Measurements from ENCODE around the gene RTN4R.

RTN4R gene

DNA sequence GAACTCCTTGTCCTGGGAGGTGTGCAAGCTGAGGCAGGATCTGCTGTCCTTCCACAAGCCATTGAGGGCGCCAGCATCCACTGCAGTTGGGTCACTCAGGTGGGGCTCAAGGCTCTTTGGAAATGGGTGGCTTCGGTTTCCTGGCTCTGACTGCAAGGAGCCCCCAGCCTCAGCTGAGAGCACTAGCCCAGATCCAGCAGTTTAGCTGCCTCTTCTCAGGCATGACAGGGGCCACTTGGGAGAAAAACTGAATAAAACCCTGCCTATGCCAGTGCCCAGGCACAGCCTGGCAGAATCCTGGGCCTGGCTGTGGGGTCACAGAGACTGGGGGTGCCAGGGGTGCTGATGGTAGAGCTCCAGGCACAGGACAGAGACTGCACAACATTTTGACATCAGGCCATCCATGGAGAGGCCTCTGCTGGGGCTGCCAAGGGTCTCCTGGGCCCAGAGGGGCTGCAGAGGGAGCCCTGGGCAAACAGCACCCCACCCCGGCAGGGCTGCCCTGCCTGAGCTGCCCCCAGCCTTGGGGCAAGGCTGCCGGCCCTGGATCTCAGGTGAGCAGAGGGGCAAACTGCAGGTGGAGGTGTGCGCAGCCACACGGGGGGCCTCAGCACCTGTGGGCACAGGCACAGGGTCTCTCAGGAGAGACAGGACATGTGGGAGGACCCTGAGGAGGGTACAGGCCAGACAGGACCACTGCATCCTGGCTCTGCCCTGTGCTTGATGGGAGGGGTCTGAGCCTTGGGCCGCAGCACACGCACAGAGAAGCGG lies 28.3 kb downstream of the RTN4R start:
- DNase-seq: no peak

DNA sequence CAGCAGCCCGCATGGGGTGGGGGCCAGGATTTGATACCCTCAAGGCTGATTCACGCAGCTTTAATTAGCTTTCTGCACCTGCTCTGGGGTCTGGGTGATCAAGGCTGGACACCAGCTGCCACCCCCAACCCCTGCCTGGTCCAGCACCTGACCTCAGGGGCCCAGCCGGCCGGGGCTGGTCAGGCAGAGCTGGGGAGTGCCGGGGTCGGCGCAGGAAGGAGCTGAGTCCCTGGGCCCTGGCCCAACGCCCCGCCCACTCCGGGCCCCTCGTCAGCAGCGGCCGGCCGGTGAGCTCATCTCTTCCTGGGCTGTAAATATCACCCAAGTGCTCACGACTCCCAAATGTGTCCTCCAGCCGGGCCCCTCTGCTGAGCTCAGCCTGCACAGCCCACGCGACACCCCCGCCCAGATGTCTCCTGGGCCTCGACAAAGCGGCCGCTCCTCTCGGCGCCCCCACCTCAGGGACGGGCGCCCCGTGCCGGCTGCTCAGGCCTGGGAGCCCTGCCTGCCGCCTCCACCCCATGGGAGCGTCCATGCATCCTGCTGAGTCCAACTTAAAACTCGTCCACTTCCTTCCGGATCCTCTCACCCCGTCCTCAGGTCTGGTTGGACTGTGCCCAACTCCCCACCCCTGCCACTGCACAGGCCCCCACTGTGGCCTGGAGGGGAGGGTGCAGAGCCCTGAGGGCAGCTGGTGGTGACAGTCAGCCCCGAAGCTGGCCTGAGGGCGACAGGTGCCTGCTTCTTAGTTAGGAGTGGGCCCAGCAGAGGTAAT lies 29.0 kb downstream of the RTN4R start:
- no peak for DNase-seq

DNA sequence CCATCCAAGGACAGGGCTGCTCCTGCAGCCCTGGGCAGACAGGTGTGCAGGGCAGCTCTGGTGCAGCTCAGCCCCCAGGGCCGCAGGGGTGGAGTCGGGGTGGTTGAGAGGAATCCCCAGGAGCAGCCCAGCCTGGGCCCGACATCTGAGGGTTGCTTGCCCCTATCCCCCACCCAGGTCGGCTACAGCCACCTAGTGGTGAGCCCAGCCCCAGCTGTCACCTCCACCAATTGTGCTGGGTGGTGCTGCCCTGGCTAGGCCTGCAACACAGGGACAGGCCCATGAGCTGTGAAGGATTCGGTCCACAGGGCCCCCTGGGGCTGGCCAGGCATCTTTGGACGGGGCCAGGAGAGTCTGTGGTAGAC lies 29.6 kb downstream of the RTN4R start:
- no peak for DNase-seq

DNA sequence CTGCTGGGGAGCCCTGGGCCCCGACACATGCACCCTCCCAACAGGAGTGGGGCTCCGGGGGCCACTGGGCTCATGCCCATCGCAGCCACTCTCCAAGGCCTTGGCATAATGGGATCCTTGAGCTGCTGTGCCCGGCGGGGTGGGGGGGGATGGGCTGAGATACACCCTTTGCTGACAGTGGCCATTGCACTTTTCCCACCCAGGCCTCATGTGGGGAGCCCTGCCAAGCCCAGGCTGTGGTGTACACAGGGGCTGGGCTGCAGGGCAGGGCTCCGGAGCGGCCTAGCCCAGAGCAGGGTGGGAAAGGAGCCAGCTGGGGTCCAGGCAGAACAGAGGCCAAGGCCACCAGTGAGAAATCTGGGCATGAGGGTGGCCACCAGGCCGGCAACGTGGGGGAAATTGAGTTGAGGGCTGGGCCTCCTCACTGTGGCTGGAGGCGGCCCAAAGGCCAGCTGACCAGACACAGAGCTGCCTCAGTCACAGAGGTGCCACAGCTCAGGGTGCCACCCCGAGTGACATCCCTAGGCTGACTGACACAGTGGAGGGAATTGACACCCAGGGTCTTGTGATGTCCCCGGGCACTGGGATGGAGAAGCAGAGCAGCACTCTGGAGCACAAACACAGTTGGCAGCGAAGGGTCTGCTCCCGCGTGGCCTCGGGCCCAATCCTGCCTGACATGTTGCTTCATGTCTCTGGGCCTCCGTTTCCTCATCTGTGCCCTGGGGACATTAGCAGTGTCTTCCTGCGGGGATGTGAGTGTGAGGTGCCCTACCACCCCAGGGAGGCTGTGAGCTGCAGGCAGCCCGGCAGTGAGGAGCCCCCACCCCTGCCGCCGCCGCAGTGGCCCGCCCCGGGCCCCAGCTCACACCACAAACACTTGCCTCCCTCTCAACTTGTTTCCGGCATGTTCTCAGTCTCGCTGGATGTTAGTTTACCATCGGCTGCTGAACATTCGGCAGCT lies 30.4 kb downstream of the RTN4R start:
- DNase-seq: no peak

DNA sequence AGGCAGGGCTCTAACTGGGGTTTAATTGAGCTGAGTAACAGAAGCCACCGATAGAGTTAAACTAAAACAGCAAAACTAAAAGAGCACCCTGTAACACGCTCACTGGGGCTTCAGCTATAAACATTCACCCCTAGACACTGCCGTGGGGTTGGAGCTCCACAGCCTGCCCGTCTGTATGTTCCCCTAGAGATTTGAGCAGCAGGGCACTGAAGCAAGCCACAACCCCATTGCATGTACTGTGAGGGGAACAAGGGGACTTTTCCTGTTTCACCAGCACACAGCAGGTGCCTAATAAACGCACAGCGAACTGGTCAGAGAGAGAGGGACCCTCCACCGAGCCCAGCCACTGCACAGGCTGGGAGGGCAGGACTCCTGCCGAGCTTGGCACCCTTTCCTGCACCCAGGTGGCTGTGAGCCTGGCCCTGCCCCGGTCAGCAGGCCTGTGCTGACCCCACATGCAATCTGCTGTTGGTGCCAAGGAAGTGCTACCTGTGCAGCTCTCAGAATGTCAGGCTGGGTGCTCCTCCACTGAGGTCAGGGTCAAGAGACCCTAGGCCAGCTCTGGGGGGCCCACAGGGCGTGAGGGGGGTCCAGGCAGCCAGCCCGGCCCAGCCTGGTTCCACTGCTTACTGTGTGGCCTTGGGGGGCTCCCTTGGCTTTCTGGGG lies 31.9 kb downstream of the RTN4R start:
- DNase-seq: no peak

DNA sequence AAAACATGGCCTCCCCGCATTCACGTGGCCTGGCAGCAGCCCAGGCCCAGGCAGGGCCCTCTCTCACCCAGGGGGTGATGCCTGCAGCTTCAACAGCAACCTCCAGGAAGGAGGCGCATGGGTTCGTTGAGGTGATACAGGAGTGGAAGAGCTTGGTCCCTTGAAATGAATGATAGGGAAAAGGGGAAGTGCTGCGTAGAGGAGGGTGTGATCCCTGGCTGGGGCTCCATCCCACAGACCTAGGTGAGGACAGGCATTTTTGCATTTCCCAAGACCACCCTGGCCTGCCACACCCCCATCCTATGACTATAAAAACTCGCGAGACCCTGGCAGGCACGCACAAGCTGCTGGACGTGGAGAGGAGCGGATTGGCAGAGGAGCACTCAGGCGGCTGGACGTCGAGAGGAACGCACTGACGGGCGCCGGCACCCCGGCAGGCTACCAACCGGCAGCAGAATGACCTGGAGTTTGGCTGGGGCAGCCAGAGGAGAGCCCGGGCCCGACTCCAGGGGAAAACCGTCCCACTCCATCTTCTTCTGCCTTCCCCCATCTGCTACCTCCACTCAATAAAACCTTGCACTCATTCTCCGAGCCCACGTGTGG lies 32.6 kb downstream of the RTN4R start:
- no peak for DNase-seq

DNA sequence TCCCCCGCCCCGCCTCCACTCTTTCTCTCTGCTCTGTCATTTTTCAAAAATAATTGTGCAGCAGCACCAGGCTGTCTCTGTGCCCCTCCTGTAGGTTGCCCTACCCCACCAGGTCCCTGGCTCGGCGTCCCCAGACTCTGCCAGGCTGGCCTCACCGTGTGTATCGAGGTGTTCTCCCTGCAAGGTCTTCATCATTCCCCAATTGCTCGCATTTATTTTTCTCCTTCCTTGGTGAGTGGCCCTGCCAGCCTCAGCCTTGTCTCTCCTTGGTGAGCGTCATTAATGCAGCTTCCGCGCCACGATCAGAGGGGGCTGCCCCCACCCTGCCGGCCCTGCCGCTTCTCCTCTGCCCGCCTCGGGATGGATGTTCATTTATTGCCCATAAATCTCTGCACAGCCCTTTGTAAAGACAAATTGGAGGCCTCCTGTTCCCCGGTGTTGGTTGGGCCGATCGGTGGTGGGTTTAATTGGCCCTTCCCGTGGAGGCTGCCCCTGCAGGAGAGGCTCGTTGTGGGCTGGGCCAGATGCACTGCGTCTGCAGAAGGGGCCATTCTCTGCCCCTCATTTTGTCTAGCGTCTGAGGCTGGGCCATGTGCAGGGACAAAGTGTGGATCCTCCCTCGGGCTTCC lies 33.2 kb downstream of the RTN4R start:
- no peak for DNase-seq

DNA sequence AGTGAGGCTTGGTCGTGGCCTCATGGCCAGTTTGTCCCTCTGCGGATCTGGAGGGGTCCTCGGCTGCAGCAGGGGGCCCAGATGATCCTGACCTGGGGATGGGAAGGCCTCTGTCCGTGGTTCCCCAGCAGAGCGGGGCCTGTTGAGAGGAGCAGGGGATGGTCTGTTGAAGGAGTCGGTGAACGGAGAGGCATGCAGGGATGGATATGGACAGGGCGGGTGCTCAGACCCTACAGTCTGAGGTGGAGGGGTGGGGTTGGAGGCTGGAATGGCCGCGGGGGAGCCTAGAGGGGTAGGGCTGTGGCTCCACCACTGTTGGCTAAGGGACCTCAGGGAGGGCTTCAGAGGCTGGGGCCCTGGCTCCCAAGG lies 33.8 kb downstream of the RTN4R start:
- no peak for DNase-seq

DNA sequence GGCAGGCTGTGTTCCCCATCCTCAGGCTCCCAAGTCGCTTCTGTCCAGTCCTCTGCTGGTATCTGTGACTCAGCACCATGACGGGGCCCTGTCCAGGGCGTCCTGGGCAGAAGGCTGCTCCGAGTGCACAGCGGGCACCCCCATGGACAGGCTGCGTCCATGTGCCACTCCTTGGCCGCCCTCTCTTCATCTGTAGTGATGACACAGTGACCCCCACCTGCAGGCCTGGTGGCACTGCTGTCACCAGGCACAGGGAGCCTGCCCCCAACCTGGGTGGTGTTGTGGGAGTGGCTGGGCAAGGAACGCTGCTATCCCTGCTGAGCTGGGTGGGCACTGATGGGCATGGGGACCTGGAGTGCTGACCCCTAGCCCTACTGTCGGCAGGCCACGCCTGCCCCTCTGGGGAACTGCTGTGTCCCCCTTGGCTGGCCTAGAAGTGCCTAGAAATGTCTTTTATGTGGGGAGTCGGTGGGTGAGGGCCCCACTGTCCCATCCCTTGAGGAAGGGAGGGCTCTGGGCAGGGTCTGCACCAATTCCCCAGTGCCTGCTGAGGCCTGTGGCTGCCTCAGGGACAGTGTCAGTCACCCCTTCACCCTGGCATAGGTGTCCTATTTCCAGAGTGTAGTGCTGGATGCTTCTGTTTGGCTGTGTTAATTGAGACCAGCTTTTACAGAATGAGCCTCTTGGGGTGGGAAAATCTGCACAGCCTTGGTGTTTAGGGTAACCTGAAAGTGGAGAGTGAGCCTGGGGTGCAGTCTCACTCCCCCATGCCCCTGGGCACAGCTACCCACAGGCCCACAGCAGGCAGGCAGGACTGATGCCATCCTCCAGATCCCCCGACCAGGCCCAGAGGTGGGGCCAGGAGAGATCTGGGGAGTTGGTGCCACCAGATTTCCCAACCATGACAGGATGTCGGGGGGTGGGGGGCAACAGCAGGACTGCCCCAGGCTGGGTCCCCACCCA lies 34.5 kb downstream of the RTN4R start:
- DNase-seq: no peak

DNA sequence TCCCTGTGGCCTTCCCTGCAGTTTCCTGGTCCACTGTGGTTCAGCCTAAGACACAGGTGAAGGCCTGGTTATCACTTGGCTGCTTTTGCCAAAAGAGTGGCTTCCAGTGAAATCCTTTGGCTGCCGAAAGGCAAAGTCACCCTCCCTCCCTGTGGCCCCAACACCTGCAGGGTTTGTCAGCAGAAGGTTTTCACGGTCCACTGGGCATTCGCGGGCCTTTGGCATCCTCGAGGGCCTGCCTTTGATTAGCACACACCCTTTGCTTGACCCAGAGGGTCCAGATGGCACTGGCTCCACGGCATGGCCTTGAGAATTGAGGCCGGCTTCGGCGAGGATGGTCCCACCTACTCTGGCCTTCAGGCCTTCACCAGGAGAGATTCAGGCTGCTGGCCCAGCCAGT lies 35.3 kb downstream of the RTN4R start:
- no peak for DNase-seq

DNA sequence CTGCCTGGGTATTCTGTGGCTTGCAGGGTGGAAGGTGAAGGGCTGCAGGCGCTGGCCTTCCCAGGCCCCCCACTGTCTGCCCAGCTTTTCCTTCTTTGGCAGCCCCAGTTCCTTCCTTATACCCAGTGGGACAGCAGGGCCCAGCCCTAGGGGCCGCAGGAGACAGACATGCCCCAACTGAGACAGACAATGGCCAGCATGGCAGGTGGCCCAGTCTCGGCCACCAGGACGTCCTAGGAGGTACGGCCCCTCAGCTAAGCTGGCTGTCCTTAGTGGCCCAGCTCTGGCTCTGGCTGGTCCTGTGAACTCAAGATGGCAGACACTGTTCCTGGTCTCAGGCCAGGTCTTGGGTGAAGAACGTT lies 35.9 kb downstream of the RTN4R start:
- no peak for DNase-seq

DNA sequence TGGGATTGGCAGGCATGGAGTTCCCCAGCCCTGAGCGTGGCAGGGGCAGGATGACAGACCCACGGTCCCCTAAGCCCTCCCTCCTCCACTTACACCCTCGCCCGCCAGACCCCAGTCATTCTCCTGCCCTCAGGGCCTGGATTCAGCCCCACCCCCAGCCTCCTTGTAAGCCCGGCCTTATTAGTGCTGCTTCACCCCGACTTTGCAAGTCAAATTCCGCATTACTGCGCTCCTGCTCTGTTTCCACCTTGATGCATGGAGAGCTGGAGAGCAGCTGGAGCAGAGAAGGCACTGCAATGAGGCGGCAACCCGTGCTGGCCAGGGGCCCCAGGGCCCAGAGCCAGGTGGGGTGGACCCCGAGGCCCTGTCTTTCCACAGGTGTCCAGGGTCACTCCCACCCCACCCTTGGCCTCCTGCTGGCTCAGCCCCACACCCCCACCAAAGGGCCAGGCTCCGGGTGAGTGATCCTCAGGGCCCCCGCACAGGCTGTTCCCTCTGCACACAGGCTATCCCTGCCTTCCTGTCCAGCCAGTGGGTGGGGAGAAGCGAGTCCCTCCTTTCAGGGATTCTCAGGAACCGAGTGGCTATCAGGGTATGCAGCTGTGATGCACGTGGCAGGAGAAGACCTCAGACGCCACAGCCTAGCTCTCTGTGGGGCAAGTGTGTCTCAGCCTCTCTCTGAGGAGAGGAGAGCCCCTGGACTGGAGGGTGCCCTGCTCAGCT lies 36.4 kb downstream of the RTN4R start:
- no peak for DNase-seq

DNA sequence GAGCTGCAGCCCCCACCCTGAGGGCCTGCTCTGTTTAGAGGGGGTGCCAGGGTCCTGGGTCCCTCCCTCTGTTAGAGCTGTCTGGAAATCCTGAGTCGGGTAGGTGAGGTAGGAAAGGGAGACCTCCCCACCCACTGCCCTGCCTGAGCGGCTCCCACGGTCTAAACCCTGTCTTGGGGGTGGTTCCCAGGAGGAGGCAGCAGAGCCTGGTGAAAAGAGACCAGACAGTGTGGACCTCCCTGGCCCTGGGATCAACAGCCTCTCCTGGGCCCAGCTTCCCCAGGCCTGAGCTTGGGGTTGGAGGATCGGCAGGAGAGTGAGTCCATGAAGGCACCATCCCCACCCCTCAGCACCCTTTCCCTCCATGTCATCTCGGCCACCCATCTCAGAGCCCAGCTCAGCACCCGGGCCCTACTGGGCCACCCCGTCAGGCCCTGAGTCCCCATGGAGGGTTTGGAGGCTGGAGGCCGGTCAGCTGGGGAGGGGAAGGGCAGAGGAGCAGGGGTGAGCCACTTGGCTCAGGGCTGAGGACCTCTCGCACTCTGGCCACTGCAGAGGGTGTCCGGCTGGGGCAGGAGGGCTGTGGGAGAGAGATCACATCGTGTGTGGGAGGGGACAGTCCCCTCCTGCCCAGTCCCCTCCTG lies 37.2 kb downstream of the RTN4R start:
- no peak for DNase-seq

DNA sequence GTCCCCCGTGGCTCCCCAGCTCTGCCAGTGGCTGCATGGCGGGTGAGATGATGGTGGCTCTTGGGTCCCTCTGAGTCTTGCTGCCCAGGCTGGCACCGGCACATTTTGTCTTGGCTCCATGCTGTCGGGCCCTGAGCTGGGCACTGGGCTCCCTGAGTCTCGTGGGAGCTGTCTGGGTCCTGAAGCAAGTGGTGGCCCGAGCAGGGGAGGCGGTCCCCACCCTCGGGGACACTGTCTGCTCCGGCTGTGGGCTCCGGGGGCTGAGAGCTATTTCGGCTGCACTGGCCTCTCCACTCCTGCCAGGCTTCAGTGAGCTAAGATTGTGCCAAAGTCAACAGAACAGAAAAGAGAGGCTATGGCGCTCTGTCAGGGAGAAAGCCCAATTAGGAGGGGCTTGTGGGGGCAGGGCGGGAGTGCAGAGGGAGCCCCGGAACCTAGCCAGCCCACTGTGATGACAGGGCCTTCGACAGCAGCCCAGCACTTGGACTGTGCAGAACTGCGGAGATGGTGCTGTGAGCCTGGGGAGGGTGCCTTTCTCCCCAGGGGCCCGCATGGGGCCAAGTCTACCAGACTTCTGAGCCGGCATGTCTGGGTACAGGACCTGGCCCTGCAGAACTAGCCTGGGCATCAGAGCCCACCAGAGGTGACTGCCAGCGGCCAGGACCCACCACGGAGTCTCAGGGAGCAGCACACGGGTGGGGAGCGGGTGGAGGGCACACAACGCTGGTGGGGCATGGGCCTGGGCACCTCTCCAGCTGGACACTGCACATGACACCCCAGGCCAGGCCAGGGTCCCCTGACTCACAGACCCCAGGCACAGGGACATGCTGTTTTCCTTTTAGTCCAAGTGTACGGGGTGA lies 38.0 kb downstream of the RTN4R start:
- DNase-seq: no peak

DNA sequence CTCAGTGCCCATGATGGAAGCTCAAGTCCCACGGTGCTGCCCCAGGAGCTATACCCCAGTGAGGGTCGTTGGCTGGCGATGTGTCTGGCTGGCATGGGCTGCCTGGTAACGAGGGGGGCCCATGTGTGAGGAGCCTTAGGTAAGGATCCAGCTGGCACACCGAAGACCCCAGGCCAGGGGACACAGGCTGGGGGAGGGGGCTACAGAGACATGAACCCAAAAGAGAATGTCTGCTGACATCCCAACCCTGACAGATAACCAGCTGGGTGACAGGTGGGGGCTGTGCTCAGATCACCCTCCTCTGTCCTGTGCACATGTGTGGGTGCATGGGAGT lies 39.2 kb downstream of the RTN4R start:
- DNase-seq: no peak

DNA sequence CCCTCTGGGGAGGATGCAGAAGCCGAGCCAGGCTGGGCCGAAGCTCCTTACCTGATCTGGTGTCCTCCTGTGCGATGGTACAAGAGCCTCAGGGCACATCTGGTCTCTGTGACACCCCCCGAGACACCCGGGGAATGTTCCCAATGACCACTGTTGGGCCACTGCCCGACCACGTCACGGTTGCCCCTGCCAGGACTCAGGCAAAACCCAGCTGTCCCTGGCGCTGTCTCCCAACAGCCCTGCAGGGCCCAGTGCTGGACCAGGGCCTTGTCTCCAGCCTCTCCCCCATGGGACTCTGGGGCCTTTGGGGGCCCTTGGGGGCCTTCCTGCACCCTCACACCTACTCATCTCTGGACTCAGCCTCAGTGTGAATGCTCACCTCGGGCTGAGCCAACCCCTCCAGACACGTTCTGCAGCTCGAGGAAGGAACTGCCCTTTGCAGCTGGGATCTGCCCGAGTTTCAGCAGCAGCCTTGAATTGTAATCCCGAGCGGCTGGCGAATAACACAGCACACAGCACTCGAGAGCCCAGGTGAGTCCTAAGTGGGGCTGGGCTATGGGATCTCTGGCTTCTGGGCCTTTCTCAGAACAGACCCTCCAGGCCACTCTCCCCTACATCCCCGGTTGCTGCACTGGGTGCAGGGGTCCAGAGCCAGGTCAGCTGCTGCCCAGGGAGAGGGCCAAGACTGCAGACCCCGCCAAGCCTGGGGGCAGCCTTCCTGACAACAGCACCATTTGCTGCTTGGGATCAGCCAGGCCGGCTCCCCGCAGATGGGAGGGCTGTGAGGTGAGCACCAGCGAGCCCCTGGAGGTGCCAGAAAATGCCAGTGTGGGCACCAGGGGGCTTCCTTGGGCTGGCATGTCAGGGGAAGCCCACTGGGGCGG lies 39.8 kb downstream of the RTN4R start:
- DNase-seq: no peak

DNA sequence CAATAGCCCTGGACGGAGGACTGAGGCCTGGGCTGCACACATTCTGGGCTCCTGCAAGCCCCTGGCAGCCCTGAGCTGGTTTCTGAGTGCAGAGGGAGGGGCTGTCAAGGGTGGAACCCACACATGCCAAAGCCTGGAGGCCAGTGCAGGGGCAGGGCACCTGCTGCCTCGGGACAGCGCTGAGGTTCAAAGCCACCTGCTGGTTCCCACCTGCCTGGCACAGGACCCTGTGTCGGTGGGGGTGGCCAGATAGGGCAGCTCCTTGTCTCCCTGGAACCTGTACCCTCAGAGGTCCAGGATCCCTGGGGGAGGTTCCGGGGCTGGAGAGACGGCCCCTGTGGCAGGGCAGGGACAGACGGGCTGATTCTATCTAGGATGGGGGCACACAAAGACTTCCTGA lies 40.8 kb downstream of the RTN4R start:
- no peak for DNase-seq

All from NCI-H1417 treated with DMSO at 0.1 percent for 48 hours (cell line).